ENCODE results near the gene HMX2. TPM values are rescaled to one million over a fixed set of nuclear protein-coding genes. Genes with fewer than 3 reads are reported as not detected.

The HMX2 gene
- total and polyA plus RNA-seq, 2 of the 13 experiments (the other 11 are each of a cell fraction or from before 2014, with no cell fraction given): not detected

GRCh38 chr10:123156078-123156477 is 8.1 kb downstream of the HMX2 start:
- in situ Hi-C loops (cut with HindIII; ENCODE audit: extremely low pct_ligation_motif_present, low pct_unique_long_range_greater_than_20kb) (no loop called here), intact Hi-C loops (cut with micrococcal nuclease; ENCODE audit: unreplicated experiment) (loop anchor here (10.0 kb wide), 1 partner anchor 49 kb away; no protein-coding TSS in a partner anchor)
- ATAC-seq (no peak), DNase-seq (ENCODE audit: low spot score) (no peak), FAIRE-seq (no peak)
- peaks cover 4 to 22% of the 10 kb centered on the region in 2 experiments; a peak in 3 of 5 replicates for H3K36me3 ChIP-seq (replicated peaks in 1 of 2; ENCODE audit: control insufficient read depth in 1 of 2, insufficient read depth in 2 of 2, low read length in 2 of 2)
- ChIA-PET CTCF (ENCODE audit: low intra/inter-chr PET ratio, low total read pairs) (no interaction called here), POLR2A (interaction anchor here (1.3 kb wide), 1 partner anchor 16 kb away, joined by 3 read pairs; no protein-coding TSS in a partner anchor)
- peaks cover 65% of the 10 kb centered on the region for H3K79me2 ChIP-seq (ENCODE audit: insufficient read depth, low read length)
- peak overlapping the region; percentile 56 for H3K27ac ChIP-seq (ENCODE audit: extremely low read length, insufficient read depth, low read length)
- TSS peak; percentile 34 for BruUV-seq (replicated peaks)
- peak overlapping the region; percentile 65 to 99 (median 98); a peak in 5 of 6 replicates for H3K4me3 ChIP-seq (replicated peaks in 1 of 3; ENCODE audit: insufficient read depth in 1 of 3, low read depth in 2 of 3, low read length in 3 of 3)
- 67% methylated on average over 2 of the region's 2 CpGs for WGBS (ENCODE audit: low lambda C conversion rate)
- peak overlapping the region; percentile 92; the same call in 1 of the 2 replicates for H3K9ac ChIP-seq (ENCODE audit: insufficient read depth, low read depth, low read length)
- H3K4me1 ChIP-seq (ENCODE audit: insufficient read depth, low read length): peaks cover 64% of the 10 kb centered on the region
- H2AFZ ChIP-seq (ENCODE audit: low read length): no peak overlapping the region
- H4K20me1 ChIP-seq (ENCODE audit: insufficient read depth, low read length): peaks cover 20% of the 10 kb centered on the region
- peak overlapping the region; percentile 70 for H3K4me2 ChIP-seq (ENCODE audit: low read depth, low read length)
- H3K27me3 ChIP-seq (ENCODE audit: control insufficient read depth in 1 of 2, insufficient read depth in 2 of 2, low read length in 2 of 2): peaks cover 2 to 25% of the 10 kb centered on the region in 2 experiments; a peak in 4 of 5 replicates
- TF ChIP-seq ZMYM2 (CRISPR knock-in tag; IDR thresholded peaks at IDR 0.05) (no peak), FOXA1 (IDR thresholded peaks at IDR 0.05) (no peak), FOXA1 (CRISPR knock-in tag; IDR thresholded peaks at IDR 0.05) (no peak), SRY (CRISPR knock-in tag; IDR thresholded peaks at IDR 0.05) (no peak), ZBTB38 (CRISPR knock-in tag; IDR thresholded peaks at IDR 0.05) (no peak)
- TF ChIP-seq, protein P1, sequence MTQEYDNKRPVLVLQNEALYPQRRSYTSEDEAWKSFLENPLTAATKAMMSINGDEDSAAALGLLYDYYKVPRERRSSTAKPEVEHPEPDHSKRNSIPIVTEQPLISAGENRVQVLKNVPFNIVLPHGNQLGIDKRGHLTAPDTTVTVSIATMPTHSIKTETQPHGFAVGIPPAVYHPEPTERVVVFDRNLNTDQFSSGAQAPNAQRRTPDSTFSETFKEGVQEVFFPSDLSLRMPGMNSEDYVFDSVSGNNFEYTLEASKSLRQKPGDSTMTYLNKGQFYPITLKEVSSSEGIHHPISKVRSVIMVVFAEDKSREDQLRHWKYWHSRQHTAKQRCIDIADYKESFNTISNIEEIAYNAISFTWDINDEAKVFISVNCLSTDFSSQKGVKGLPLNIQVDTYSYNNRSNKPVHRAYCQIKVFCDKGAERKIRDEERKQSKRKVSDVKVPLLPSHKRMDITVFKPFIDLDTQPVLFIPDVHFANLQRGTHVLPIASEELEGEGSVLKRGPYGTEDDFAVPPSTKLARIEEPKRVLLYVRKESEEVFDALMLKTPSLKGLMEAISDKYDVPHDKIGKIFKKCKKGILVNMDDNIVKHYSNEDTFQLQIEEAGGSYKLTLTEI (CRISPR knock-in tag; conservative IDR thresholded peaks at IDR 0.05): no peak
- no peaks in the 10 kb centered on the region for H3K9me3 ChIP-seq (ENCODE audit: low read length)

- peak; percentile 3; the same call in 2 of the 3 replicates for ATAC-seq
- no TSS peak for BruUV-seq (replicated peaks)
- peak; percentile 67 for DNase-seq (ENCODE audit: low spot score)
- Histone ChIP-seq H3K36me3 (replicated peaks in 1 of 2; ENCODE audit: control insufficient read depth in 1 of 2, insufficient read depth in 2 of 2, low read length in 2 of 2) (peaks cover 11 to 32% of the 10 kb centered on the region in 2 experiments), H3K4me2 (ENCODE audit: low read depth, low read length) (peak overlapping the region; percentile 70), H4K20me1 (ENCODE audit: insufficient read depth, low read length) (peaks cover 20% of the 10 kb centered on the region), H3K27ac (ENCODE audit: extremely low read length, insufficient read depth, low read length) (peak overlapping the region; percentile 56), H3K79me2 (ENCODE audit: insufficient read depth, low read length) (peaks cover 65% of the 10 kb centered on the region), H3K27me3 (ENCODE audit: control insufficient read depth in 1 of 2, insufficient read depth in 2 of 2, low read length in 2 of 2) (peaks cover 0 to 13% of the 10 kb centered on the region in 2 experiments; a peak in 2 of 5 replicates), H2AFZ (ENCODE audit: low read length) (no peak overlapping the region), H3K9ac (ENCODE audit: insufficient read depth, low read depth, low read length) (no peak overlapping the region), H3K9me3 (ENCODE audit: low read length) (no peaks in the 10 kb centered on the region), H3K4me3 (replicated peaks in 1 of 3; ENCODE audit: insufficient read depth in 1 of 3, low read depth in 2 of 3, low read length in 3 of 3) (peak overlapping the region in 2 of 3 experiments; percentile 29 to 65; a peak in 2 of 6 replicates), H3K4me1 (ENCODE audit: insufficient read depth, low read length) (peaks cover 64% of the 10 kb centered on the region)
- ChIA-PET CTCF (ENCODE audit: low intra/inter-chr PET ratio, low total read pairs) (no interaction called here), POLR2A (no interaction called here)
- 7% methylated on average over 3 of the region's 3 CpGs for WGBS (ENCODE audit: low lambda C conversion rate)
- intact Hi-C loops (cut with micrococcal nuclease; ENCODE audit: unreplicated experiment) (loop anchor here (10.0 kb wide), 1 partner anchor 48 kb away; no protein-coding TSS in a partner anchor), in situ Hi-C loops (cut with HindIII; ENCODE audit: extremely low pct_ligation_motif_present, low pct_unique_long_range_greater_than_20kb) (no loop called here)
- peak; percentile 18 for FAIRE-seq
- TF ChIP-seq, protein P2, sequence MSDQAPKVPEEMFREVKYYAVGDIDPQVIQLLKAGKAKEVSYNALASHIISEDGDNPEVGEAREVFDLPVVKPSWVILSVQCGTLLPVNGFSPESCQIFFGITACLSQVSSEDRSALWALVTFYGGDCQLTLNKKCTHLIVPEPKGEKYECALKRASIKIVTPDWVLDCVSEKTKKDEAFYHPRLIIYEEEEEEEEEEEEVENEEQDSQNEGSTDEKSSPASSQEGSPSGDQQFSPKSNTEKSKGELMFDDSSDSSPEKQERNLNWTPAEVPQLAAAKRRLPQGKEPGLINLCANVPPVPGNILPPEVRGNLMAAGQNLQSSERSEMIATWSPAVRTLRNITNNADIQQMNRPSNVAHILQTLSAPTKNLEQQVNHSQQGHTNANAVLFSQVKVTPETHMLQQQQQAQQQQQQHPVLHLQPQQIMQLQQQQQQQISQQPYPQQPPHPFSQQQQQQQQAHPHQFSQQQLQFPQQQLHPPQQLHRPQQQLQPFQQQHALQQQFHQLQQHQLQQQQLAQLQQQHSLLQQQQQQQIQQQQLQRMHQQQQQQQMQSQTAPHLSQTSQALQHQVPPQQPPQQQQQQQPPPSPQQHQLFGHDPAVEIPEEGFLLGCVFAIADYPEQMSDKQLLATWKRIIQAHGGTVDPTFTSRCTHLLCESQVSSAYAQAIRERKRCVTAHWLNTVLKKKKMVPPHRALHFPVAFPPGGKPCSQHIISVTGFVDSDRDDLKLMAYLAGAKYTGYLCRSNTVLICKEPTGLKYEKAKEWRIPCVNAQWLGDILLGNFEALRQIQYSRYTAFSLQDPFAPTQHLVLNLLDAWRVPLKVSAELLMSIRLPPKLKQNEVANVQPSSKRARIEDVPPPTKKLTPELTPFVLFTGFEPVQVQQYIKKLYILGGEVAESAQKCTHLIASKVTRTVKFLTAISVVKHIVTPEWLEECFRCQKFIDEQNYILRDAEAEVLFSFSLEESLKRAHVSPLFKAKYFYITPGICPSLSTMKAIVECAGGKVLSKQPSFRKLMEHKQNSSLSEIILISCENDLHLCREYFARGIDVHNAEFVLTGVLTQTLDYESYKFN (CRISPR knock-in tag; conservative IDR thresholded peaks at IDR 0.05): peak; percentile 70
- TF ChIP-seq ZNF710 (CRISPR knock-in tag; IDR thresholded peaks at IDR 0.05; ENCODE audit: borderline replicate concordance) (no peak), ZNF580 (CRISPR knock-in tag; IDR thresholded peaks at IDR 0.05; ENCODE audit: borderline replicate concordance, low read depth) (no peak)
Observed at GRCh38 chr10:123157210-123157609, 9.3 kb downstream of the HMX2 start.

Measured in HepG2 (cell line).